ENCODE measurements around the gene LMO3. TPM values are rescaled to one million over a fixed set of nuclear protein-coding genes. Genes with fewer than 3 reads are reported as not detected.

Gene LMO3
- total and polyA plus RNA-seq, 2 of the 8 experiments (the other 6 are each of a cell fraction or from before 2014, with no cell fraction given): 4.7 to 16.7 TPM

GRCh38 chr12:16523951-16524331 lies 82.0 kb downstream of the LMO3 start:
- CTCF ChIA-PET (ENCODE audit: partially characterized antibody): no interaction called here
- Histone ChIP-seq H3K79me2 (ENCODE audit: control insufficient read depth in 1 of 2, insufficient read depth in 2 of 2, low read length in 2 of 2) (no peaks in the 10 kb centered on the region), H3K27ac (ENCODE audit: low read depth, low read length) (no peak overlapping the region), H2BK120ac (replicated peaks; ENCODE audit: low read depth, low read length) (no peak overlapping the region), H3K9ac (replicated peaks in 1 of 4; ENCODE audit: extremely low read depth in 1 of 4, low read depth in 3 of 4, low read length in 3 of 4) (no peak overlapping the region), H3K79me1 (ENCODE audit: low read depth, low read length) (no peaks in the 10 kb centered on the region), H3K4me3 (ENCODE audit: extremely low read depth in 1 of 4, insufficient read depth in 2 of 4, low read depth in 3 of 4, low read length in 4 of 4) (no peak overlapping the region), H3K4ac (replicated peaks; ENCODE audit: insufficient read length, low read depth, low read length) (no peak overlapping the region), H4K20me1 (replicated peaks in 1 of 2; ENCODE audit: control insufficient read depth in 1 of 2, insufficient read depth in 2 of 2, low read length in 2 of 2) (no peaks in the 10 kb centered on the region), H2BK5ac (ENCODE audit: low read depth, low read length) (no peak overlapping the region), H3K27me3 (replicated peaks in 1 of 4; ENCODE audit: control insufficient read depth in 3 of 4, extremely low read depth in 1 of 4, insufficient read depth in 3 of 4, low read length in 3 of 4) (no peaks in the 10 kb centered on the region), H3K23ac (ENCODE audit: insufficient read length) (no peak overlapping the region), H2BK12ac (ENCODE audit: low read depth, low read length) (no peak overlapping the region), H2AK5ac (ENCODE audit: low read depth, low read length) (no peak overlapping the region), H3K18ac (ENCODE audit: extremely low read depth, low read length) (no peak overlapping the region), H4K91ac (replicated peaks; ENCODE audit: insufficient read length, low read length) (no peak overlapping the region), H3K23me2 (ENCODE audit: low read depth, low read length) (no peaks in the 10 kb centered on the region), H4K8ac (ENCODE audit: extremely low read depth, insufficient read depth, low read length) (no peak overlapping the region), H2BK20ac (ENCODE audit: low read length) (no peak overlapping the region), H3K4me1 (replicated peaks in 1 of 4; ENCODE audit: control insufficient read depth in 3 of 4, insufficient read depth in 4 of 4, low read length in 3 of 4) (no peaks in the 10 kb centered on the region; a peak in 1 of 7 replicates), H3K14ac (ENCODE audit: insufficient read length) (no peak overlapping the region), H4K5ac (ENCODE audit: insufficient read length, low read depth, low read length) (no peak overlapping the region), H2AFZ (ENCODE audit: low read length) (no peak overlapping the region), H3K56ac (replicated peaks; ENCODE audit: insufficient read length, low read depth, low read length) (no peak overlapping the region), H3K36me3 (ENCODE audit: control insufficient read depth in 2 of 4, insufficient read depth in 4 of 4, low read length in 3 of 4) (no peaks in the 10 kb centered on the region), H2BK15ac (ENCODE audit: low read length) (no peak overlapping the region), H3K4me2 (ENCODE audit: insufficient read depth in 1 of 2, low read depth in 2 of 2, low read length in 2 of 2) (no peak overlapping the region), H3K9me3 (ENCODE audit: insufficient read depth in 2 of 2, low read depth in 1 of 2, low read length in 1 of 2) (no peaks in the 10 kb centered on the region)
- POLR2A ChIA-PET (ENCODE audit: partially characterized antibody): no interaction called here
- no peak for FAIRE-seq
- no peak for TF ChIP-seq GTF2F1 (IDR thresholded peaks at IDR 0.05; ENCODE audit: borderline replicate concordance, low read depth, low read length)
- no peak for TF ChIP-seq SUZ12 (IDR thresholded peaks at IDR 0.05; ENCODE audit: low read length)
- TF ChIP-seq RNF2 (IDR thresholded peaks at IDR 0.05; ENCODE audit: borderline replicate concordance, low read depth, low read length, missing control alignments, poor library complexity, severe bottlenecking): no peak
- TF ChIP-seq TEAD4 (IDR thresholded peaks at IDR 0.05; ENCODE audit: low read depth, low read length): no peak
- no peak for TF ChIP-seq PHF8 (conservative IDR thresholded peaks at IDR 0.05; ENCODE audit: low read depth, low read length)
- TF ChIP-seq CHD1 (IDR thresholded peaks at IDR 0.05; ENCODE audit: low read depth, low read length): no peak
- no peak for TF ChIP-seq SP4 (IDR thresholded peaks at IDR 0.05; ENCODE audit: low read length)
- no peak for TF ChIP-seq E2F6 (IDR thresholded peaks at IDR 0.05)
- TF ChIP-seq POU5F1 (IDR thresholded peaks at IDR 0.05; ENCODE audit: low read depth, low read length): no peak
- no peak for TF ChIP-seq RBBP5 (IDR thresholded peaks at IDR 0.05; ENCODE audit: borderline replicate concordance, low read depth, low read length)
- TF ChIP-seq CBX5 (IDR thresholded peaks at IDR 0.05; ENCODE audit: low read depth, low read length): no peak
- no peak for TF ChIP-seq KDM5A (IDR thresholded peaks at IDR 0.05; ENCODE audit: low read length)
- DNase-seq (ENCODE audit: low read depth in 1 of 2, low spot score in 2 of 2): no peak

All from H1 (cell line).